HG03442 (cell line): ENCODE results near the gene ENG.
A peak's percentile ranks its signal among the peaks of the same experiment; 100 is the strongest.
"Not testable (repeated sequence)": the region's sequence is repeated elsewhere in the genome, so short reads cannot be mapped to it uniquely, and the experiment has no call there.

Source experiments
- ATAC-seq: cut with Tn5 transposase; IDR thresholded peaks from one replicate; pipeline ENCODE4 v1.9.1; 2021; ENCODE audit warnings: mild to moderate bottlenecking, moderate library complexity; ENCODE audit not compliant: unreplicated experiment

Gene ENG

DNA sequence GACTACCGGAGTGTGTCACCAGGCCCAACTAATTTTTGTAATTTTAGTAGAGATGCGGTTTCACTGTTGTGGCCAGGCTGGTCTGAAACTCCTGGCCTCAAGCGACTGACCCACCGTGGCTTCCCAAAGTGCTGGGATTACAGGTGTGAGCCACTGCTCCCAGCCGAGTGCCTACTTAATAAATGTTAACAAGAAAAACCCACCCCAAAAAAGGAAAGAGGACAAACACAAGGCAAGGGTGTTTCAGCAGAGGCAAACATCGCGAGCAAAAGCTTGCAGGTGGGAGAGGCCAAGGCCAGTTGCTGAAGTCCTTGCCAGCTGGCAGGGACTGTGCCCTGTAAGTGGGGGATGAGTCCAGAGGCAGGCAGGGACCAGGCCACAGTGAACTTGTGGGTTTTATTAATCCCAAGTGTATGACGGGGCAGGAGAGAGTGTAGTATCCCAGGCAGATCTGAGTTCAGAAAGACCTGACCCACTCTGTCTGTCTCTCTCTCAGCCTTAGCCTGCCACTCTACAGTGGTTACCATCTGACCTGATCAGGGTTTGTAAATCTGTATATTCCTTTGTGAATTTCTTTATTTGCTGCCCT, 58.1 kb downstream of the ENG start:
- ATAC-seq, result no peak

DNA sequence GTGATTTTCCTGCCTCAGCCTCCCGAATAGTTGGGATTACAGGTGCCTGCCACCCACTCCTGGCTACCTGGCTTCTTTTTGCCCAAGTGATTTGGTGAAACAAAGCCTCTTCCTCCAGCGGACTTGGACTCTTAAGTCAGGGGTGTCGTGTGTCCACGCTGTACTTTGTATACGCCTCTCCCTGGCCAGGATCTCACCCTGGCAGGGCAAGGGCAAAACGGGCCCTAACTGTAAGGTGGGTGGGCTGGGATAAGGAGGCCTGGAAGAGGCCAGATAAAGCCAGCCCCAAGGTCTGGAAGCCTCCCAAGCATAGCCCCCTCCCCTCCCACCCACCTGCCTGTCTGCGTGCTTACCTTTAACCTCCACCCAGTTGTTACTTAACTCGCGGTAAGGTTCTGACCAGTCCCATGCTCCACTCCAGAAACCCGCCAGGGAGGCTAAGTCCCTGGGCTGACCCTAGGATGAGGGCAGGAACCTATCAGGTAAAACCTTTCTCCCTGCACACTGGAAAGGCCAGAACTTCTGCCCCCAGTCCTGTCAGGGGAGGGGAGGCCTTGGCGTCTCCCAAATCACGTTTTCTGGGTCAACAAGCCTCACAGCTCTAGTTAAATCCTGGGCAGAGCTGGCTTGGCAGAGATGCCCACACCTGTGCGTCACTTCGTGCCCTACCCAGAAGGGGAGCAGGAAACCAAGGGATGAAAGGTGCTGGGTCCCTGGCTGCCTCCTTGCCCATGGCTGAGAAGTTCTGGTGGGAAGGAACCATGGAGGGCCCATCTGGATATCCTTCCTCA, 60.3 kb downstream of the ENG start:
- ATAC-seq, result no peak

DNA sequence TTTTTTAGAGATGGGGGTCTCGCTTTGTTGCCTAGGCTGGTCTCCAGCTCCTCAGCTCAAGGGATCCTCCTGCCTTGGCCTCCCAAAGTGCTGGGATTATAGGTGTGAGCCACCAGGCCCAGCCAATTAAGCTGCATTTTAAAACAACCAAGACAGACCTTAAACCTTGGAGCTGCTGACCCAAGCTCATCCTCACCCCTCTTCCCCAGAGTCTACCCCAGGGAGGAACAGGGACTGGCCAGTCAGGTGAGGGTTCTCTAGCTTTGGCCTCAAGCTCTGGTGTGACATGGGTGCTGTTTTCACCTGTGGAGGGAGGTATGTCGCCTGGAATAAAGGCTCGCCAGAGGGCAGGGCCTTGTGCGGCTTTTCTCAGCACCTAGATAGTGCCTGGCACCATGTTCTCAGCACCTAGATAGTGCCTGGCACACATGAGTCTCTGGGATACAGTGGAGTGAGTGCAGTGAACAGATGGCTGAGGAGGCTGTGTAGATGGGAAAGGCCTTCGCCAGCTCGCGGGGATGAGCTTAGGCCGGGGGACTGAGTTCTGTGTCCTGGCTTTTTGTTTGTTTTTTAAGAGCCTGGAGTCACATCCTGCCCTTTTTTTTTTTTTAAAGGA, 61.3 kb downstream of the ENG start:
- ATAC-seq, result no peak

DNA sequence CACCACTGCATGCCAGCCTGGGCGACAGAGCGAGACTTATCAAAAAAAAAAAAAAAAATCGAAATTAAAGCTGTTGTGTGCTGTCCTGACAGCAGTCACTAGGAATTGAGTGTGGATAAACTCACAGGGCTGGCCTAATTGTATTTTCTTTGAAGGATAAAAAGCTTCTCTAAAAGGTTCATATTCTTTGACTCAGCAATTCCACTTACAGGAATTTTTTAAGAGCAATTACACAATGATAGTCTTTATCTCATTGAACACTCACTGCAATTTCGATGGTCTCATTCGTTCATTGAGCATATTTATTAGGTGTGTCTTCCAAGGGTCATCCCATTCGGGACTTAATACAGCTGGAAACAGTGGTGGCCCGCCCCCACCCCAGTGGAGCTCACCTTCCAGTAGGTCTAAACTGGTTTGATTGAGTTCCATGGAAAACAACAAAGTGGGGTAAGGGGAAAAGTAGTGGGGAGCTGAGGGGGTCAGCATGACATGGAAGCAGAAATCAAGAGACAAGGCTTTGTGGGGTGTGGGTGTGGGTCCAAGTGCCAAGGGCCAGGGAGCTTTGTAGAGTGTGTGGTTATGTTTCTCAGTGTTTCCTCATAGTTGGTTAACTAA, 61.9 kb downstream of the ENG start:
- no peak for ATAC-seq

DNA sequence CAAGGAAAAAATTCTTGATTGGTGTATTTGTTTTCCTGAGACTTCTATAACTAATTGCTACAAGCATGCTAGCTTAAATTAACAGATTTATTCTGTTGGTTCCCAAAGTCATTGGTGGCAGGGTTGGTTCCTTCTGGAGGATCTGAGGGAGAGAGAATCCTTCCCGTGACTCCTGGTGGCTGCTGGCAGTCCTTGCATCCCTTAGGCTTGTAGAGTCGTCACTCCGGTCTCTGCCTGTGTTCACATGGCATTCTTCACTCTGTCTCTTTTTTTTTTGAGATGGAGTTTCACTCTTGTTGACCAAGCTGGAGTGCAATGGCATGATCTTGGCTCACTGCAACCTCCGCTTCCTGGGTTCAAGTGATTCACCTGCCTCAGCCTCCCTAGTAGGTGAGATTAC, 63.4 kb downstream of the ENG start:
- ATAC-seq, result no peak

DNA sequence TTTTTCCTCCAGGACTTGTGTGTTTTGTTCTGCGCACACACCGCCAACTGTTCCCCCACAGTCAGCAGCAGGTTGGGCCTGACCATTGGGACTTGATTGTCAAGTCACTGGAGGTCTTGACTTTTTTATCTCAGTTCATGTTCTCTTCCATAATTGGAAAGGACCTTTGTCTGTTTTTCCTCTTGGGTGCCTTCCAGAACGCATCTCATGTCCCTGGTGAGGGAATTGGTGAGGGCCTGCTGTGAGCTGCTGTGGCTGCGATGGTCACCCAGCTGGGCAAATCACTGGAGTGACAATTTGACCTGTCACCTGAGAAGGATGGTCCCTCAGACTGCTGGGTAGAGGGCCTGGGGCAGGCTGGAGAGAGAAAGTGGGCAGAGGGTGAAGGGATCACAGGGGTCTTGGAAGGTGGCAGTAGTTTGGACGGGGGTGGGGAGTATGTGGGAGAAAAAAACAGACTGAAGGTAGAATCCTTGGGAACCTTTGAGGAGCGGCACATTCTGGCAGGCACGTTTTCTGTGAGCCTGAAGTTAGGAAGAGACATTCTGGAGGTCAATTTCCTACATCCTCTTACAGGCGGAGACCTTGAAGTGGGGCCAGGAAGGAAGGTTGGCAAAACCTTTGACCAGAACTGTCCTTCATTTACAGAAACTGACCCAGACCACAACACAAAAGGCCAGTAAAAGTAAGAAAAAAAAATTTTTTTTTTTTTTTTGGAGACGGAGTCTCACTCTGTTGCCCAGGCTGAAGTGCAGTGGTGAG, 64.2 kb downstream of the ENG start:
- no peak for ATAC-seq

DNA sequence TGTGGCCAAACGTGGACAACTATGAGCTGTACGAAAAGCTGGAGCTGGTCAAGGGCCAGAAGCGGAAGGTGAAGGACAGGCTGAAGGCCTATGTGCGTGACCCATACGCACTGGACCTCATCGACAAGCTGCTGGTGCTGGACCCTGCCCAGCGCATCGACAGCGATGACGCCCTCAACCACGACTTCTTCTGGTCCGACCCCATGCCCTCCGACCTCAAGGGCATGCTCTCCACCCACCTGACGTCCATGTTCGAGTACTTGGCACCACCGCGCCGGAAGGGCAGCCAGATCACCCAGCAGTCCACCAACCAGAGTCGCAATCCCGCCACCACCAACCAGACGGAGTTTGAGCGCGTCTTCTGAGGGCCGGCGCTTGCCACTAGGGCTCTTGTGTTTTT, 65.3 kb downstream of the ENG start:
- ATAC-seq, result no peak

DNA sequence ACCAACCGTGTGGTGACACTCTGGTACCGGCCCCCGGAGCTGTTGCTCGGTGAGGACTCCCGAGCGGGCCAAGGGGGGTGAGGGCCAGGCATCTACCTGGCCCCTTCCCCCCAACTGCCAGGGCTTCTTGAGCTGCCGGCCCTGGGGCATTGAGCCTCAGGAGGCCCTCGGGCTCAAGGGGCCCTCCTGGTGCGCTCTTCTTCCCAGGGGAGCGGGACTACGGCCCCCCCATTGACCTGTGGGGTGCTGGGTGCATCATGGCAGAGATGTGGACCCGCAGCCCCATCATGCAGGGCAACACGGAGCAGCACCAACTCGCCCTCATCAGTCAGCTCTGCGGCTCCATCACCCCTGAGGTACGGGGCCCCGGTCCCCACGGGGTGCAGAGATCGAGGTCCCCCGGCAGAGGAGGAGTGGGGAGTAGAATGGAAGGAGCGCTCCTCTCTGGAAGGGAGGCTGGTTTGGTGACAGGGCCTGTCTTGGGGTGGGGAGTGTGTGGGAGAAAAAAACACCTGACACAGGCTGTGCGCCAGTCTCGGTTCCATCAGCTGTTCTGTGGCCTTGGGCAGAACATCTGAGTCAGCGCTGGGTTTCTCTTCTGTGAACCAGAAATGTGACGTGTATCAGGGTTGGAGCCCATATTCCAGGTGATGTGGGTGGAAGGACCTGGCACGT, 66.0 kb downstream of the ENG start:
- ATAC-seq, result no peak

DNA sequence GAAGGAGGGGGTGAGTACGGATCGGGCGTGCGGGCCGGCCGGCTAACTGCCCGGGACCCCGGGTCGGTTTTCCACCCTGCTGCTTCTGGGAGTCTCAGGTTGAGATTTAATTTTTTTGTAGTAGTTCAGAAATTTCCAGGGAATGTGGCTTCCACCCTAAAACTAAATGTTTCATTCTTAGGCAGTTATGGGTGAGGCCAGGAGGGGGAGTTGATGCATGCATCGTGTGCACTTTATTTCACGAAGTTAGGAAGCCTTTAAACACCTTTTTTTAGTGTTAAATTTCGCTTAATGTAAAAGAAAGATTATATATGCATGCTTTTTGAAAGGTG, 67.7 kb downstream of the ENG start:
- no peak for ATAC-seq

DNA sequence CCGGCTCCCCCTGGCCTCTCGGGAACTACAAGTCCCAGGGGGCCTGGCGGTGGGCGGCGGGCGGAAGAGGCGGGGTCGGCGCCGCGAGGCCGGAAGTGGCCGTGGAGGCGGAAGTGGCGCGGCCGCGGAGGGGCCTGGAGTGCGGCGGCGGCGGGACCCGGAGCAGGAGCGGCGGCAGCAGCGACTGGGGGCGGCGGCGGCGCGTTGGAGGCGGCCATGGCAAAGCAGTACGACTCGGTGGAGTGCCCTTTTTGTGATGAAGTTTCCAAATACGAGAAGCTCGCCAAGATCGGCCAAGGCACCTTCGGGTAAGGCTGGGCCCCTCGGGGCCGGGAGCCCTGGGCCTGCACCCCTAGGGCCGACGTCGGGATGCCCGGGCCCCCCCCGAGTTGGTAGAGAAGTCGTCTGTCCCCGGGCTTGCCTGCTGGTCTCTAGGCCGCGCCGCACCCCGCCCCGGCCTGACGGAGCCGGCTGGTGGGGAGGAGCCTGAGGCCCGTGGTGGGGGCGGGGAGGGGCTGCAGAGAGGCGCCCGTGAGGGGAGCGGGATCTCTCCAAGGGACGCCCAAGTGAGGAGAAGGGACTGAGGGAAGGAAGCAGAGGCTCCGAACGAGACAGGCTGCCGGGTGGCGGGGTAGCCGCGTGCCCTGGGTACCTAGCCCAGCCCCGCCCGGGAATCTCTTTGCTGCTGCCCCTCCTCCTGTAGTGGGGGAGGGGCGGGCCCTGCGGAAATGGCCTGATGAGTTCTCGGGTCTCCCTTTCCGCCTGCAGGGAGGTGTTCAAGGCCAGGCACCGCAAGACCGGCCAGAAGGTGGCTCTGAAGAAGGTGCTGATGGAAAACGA, 68.3 kb downstream of the ENG start, which contains the start of gene CDK9:
CDK9 (plus strand) TSS at position 102 of the 840 bp plus-strand sequence; CDS start at position 217, 115 bp downstream.
- ATAC-seq, result peak; percentile 58

DNA sequence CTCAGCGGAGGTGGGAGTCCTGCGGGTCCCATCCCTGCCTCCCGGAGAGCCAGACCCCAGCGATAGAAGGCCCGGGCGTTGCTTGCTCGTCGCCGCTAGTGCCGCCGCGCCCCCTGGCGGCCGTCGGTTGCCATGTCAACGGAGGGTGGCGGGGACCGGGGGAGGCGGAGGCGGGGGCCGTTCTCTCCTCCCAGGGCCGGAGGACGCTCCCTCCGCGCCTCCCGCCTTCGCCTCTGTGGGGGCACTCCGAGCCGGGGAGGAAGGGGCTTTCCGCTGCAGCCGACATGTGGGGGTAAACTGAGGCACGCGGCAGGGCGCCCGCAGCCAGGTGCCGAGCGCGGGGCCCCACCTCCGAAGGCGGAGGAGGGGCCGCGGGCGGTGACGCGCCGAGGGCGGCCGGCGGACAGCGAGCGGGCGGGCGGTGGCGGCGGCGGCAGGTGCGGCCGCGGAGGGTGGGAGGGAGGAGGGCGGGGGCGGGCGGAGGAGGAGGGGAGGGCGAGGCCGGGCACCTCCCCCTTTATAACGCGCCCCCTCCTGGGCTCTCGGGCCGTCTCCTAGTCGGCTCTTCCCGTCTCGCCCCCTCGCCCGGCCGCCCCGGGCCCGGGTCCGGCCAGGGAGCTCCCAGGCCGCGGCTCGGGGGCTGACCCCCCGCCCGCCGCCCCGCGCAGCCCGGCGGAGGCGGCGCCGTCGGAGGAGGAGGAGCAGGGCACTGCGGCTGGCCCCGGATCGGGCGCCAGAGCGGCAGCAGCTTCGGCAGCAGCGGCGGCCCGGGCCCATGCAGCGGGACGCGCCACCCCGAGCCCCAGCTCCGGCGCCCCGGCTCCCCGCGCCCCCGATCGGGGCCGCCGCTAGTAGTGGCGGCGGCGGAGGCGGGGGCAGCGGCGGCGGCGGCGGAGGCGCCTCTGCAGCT, 69.2 kb downstream of the ENG start:
- peak; percentile 43 for ATAC-seq

DNA sequence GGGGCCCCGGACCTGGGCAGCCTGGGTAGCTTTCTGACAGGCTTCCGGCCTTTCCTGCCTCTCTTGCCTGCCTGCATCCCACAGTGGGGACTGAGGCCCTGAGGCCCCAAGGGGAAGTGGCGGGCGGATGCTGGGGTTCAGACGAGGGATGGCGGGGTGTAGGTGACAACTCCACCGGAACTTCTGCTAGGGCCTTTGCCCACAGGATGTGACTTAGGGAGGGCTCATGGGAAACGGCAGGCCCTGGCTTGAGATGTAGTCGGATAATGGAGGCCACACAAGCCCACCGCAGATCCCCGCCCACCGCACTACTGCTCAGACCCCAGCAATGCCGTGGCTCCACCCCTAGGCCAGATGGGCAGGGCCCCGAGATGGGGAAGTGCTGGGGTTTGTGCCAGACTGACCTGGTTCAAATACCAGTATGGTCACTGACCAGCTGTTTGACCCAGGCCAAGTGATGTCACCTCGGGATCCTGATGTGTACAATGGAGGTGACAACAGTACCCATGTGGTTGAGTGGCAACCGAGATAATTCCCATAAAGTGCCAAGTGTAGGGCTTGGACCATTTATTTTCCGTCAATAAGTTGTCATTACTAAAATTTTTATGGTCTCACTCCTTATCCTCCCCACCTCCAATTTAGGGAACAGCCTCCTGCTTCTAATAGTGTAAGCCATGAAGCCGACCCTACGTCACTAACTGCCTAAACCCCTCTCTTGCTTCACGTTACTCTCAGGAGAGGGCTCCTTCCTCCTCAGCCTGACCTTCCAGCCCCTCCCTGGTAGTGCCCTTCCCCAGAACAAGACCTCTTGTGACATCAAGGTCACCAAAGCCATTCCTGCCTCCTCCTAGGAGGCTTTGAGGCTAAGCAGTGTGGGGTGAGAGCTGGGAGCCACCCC, 71.1 kb downstream of the ENG start:
- ATAC-seq, result no peak

DNA sequence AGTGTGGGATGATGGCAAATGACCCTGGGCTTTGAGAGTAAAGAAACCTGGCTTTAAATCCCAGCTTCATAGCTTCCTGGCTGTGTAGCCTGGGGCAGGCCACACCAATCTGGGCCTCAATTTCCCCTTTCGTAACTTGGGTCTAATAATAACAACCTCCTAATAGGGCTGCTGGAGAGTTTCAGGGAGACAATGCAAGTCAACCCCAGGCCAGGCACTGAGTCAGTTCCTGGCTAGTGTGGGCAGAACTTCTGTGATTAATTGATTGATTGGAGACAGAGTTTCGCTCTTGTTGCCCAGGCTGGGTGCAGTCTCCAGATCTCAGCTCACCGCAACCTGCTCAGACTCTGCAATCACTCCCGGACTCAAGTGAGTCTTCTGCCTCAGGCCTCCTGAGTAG, 72.7 kb downstream of the ENG start:
- ATAC-seq, result no peak

DNA sequence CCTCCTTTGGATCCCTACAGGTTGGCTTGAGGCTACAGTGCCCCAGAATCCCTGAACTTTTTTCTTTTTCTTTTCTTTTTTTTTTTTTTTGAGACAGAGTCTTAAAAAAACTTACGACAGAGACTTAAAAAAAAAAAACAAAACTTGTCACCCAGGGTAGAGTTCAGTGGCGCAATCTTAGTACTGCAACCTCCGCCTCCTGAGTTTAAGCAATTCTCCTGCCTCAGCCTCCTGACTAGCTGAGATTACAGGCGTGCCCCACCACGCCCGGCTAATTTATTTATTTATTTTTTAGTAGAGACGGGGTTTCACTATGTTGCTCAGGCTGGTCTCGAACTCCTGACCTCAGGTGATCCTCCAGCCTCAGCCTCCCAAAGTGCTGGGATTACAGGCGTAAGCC, 73.5 kb downstream of the ENG start:
- not testable (repeated sequence) for ATAC-seq

DNA sequence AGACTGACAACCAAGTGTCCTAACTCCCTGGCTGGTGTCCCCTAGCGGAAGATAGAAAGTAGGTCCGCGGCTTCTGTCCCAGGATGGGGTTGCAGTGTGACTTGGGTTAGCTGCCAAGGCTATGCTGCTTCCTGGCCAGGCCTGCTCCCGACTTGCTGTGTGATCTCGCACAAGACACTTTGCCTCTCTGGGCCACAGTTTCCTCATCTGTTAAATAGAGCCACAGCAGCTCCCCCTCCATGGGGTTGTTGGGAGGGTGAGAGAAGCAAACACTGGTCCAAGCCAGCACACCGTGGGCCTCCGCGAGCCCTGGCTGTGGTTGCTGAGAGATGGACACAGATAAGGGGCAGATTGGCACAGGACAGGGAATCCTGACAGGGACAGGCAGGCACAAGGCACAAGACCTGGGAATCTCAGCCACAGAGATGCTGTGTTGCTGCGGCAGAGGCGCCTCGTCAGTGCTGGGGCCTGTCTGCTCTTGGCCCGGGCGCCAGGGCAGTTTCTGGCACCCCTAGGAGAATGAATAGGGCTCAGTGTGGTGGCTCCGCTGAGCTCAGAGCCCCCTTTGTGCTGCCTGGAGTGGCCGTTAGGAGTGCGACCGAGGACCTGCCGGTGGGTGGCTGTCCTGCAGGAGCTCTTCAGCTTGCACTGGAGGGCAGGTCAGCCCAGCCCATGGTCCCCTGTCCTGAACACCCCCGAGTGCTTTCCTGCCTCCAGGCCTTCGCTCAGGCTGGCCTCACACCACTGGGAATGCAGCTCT, 74.2 kb downstream of the ENG start:
- no peak for ATAC-seq

DNA sequence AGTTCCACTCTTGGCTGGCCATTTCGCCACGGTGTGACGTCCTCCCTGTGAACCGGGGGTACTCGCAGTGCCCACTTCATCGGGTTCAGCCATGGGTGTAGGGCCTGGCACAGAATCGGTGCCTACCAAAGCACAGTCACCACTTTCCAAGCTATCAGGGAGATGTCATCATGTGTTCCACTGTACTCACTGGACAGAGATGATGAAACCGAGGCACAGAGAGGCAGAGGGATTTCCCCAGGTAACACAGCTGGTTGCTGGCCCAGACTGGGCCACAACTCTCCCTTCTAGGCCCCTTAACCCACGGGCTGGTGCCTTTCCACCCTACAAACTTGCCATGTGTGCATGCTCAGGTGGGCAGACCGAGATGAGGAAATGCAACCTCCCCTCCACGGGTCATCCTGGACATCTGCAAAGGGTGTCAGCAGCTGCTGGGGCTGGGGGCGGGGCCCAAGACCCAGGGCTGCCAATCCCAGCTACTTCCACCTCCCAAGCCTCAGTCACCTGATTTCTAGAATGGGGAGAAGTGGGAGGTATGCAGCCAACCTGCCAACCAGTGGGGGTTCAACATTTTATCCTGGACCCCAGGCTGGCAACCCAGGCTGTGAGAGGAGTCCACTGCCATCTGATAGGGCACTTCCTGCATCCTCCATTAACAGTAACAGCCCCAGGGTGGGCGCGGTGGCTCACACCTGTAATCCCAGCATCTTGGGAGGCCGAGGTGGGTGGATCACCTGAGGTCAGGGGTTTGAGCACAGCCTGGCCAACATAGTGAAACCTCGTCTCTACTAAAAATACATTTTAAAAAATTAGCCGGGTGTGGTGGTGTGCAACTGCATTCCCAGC, 75.1 kb downstream of the ENG start:
- ATAC-seq, result peak; percentile 33
